Colonic mucosa (tissue), 4 donors: Measurements from ENCODE around the gene STK24. TPM values are rescaled to one million over a fixed set of nuclear protein-coding genes. Genes with fewer than 3 reads are reported as not detected.

Experiments
- DNase-seq: peaks from one replicate; pipeline ENCODE4 v3.0.0-alpha.2; 2020
- H3K27ac ChIP-seq: fragments of 200-600 bp; one replicate; pipeline ENCODE4 v1.8.0; 2021
- H3K27me3 ChIP-seq: fragments of 200-600 bp; one replicate; pipeline ENCODE4 v1.8.0; 2021
- H3K36me3 ChIP-seq: fragments of 200-600 bp; one replicate; pipeline ENCODE4 v1.8.0; 2021
- H3K4me1 ChIP-seq: fragments of 200-600 bp; one replicate; pipeline ENCODE4 v1.8.0; 2021; ENCODE audit warnings: mild to moderate bottlenecking
- H3K4me3 ChIP-seq: fragments of 200-600 bp; one replicate; pipeline ENCODE4 v1.8.0; 2021
- H3K9ac ChIP-seq, 2 donors: one replicate each; pipeline ENCODE4 v1.7.0; 2013; ENCODE audit warnings: control low read depth in 2 of 2, low read depth in 2 of 2, low read length in 2 of 2
- H3K9me3 ChIP-seq: fragments of 200-600 bp; one replicate; pipeline ENCODE4 v1.8.0; 2021
- intact Hi-C: fragments of 100-400 bp; cut with DNase I; formaldehyde crosslinking; loops from one replicate; pipeline ENCODE4 v1.14.1; 2022
- total RNA-seq, 2 donors: library from RNA; stranded (reverse); fragmentation: NEBNext Ultra II Directional in 1 of 2; extraction: Animal tissue kit (Norgen Biotek cat#: 25700) in 1 of 2; gene quantifications; one replicate each; pipeline ENCODE4 v1.2.1, GENCODE V29; 2021
- TF ChIP-seq, protein P1 (sequence below): fragments of 200-600 bp; IDR thresholded peaks from one replicate; pipeline ENCODE4 v1.8.0; 2022; ENCODE audit warnings: antibody characterized with exemption, mild to moderate bottlenecking
- donor health status: healthy.
- donor health status: DM: no; HTN: no; CAD: no.
- donor health status: DM: no; HTN: no; CAD: no.

STK24 gene
- total RNA-seq, 2 donors from 2014 or later, result 160 to 206 TPM

DNA sequence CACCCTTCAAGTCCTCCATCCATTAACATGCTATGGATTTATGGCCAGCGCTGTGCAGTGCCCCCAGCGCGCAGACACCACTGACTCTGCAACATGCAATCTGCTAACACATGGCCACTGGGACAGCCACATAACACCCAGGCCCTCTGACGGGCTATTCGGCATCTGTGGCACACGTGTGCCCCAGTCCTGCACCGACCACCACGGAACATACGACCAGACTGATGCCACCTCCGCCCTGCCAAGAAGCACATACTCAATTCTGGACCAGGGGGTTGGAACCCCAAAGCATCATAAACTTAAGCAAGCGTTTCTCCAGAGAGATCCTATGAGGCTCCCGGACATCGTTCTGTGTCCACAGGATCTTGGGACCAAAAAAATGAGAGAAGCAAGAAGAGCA lies 9.8 kb downstream of the STK24 start:
- intact Hi-C loops, result loop anchor here (5.0 kb wide), 2 partner anchors 85 kb away; no protein-coding TSS in a partner anchor
- H3K27ac ChIP-seq, result peak overlapping the region; percentile 92

DNA sequence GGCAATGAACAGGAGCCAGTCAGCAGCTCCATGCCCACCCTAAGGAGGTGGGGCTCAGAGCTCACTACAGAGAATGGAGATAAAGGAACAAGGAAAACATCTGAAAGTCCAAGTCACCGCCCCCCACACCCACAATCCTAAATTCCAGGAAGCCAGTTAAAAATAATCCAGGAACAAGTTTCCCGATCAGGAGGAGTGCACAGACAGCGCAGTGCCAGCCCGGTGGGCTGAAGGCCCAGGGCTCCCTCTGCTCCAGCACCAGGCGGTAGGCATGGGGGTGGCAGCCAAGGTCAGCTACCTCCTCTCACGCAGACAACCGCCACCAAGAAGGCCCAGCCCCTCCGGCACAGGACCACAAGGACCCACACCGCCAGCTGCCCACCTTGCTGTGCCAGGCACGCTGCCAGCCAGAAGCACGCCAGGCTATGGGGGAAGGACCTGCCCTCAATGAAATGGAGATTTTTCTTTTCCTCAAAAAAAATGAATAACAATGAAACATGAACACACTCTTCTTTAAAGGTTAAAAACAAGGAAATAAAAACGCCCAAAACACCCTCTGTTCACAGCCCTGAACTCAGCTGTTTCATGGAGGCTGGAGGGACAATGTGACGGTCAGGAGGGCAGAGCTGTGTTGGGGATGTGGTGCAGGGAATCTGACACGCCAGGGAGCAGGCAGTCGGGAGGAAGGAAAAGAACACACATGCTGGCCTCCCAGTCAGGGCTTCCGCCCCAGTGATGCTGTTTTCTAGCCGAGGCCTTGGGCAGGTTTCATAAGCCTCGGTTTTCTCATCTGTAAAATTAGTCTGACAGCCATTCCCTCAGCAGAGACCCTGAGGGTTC lies 11.0 kb downstream of the STK24 start:
- TF ChIP-seq, protein P1, sequence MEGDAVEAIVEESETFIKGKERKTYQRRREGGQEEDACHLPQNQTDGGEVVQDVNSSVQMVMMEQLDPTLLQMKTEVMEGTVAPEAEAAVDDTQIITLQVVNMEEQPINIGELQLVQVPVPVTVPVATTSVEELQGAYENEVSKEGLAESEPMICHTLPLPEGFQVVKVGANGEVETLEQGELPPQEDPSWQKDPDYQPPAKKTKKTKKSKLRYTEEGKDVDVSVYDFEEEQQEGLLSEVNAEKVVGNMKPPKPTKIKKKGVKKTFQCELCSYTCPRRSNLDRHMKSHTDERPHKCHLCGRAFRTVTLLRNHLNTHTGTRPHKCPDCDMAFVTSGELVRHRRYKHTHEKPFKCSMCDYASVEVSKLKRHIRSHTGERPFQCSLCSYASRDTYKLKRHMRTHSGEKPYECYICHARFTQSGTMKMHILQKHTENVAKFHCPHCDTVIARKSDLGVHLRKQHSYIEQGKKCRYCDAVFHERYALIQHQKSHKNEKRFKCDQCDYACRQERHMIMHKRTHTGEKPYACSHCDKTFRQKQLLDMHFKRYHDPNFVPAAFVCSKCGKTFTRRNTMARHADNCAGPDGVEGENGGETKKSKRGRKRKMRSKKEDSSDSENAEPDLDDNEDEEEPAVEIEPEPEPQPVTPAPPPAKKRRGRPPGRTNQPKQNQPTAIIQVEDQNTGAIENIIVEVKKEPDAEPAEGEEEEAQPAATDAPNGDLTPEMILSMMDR, result no peak
- Histone ChIP-seq H3K9me3 (no peaks in the 10 kb centered on the region), H3K9ac (peak overlapping the region; percentile 79 to 92), H3K4me1 (peaks cover 26% of the 10 kb centered on the region), H3K27ac (peak overlapping the region; percentile 92), H3K4me3 (peak overlapping the region; percentile 16), H3K36me3 (no peaks in the 10 kb centered on the region), H3K27me3 (no peaks in the 10 kb centered on the region)
- intact Hi-C loops, result loop anchor here (5.0 kb wide), 2 partner anchors 84 to 86 kb away; no protein-coding TSS in a partner anchor
- DNase-seq, result peak; percentile 88

More for the DNA sequence above, 9.8 kb downstream of the STK24 start:
- H3K9ac ChIP-seq, result no peak overlapping the region
- peaks cover 32% of the 10 kb centered on the region for H3K4me1 ChIP-seq
- TF ChIP-seq, protein P1, result no peak
- no peak for DNase-seq
- no peak overlapping the region for H3K4me3 ChIP-seq
- H3K36me3 ChIP-seq, result no peaks in the 10 kb centered on the region
- H3K9me3 ChIP-seq, result no peaks in the 10 kb centered on the region
- H3K27me3 ChIP-seq, result no peaks in the 10 kb centered on the region

DNA sequence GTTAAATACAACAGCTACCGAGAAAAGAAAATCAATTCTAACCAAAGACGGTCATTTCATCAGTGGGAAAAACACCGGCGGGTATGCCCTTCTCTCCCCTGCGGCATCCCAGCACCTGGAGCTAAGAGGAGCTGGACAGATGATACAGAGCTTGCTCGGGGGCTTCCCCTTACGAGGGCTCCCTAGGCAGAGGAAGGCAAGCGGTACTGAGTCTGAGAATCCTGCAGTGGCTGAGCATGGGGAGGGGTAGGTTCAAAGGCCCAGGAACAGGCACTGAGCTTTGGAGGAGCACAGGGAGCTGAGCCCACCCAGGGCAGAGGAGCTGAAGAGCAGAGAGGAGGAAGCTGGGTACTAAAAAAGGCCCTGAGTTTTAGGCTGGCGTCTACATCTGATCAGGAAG lies 12.7 kb downstream of the STK24 start:
- intact Hi-C loops, result no loop called here
- Histone ChIP-seq H3K36me3 (no peaks in the 10 kb centered on the region), H3K27ac (peak overlapping the region; percentile 32), H3K4me3 (no peak overlapping the region), H3K4me1 (peaks cover 26% of the 10 kb centered on the region), H3K9me3 (no peaks in the 10 kb centered on the region), H3K27me3 (no peaks in the 10 kb centered on the region), H3K9ac (peak overlapping the region in 1 of 2 donors; percentile 49)
- DNase-seq, result no peak
- TF ChIP-seq, protein P1, result no peak

DNA sequence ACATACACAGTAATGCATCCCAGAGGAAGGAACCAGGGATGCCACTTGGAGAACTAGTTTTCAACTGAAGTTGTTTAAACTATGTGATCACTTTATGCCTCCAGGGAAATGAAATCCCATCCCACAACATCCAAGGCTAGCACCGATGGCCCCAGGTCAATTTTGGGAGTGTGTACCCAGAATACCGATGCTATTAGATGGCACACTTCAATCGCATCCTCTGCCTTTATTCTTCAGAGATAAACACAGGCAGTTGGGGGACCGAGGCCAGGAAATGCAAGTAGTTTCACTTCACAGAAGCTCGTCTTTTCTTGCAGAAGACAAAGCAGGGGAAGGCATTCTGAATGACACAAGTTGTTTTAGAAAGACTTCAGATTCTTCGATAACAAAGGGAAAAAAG lies 13.8 kb downstream of the STK24 start:
- peak overlapping the region; percentile 41 for H3K27ac ChIP-seq
- H3K9ac ChIP-seq, result peak overlapping the region in 1 of 2 donors; percentile 14
- H3K4me3 ChIP-seq, result no peak overlapping the region
- H3K27me3 ChIP-seq, result no peaks in the 10 kb centered on the region
- H3K9me3 ChIP-seq, result no peaks in the 10 kb centered on the region
- TF ChIP-seq, protein P1, result no peak
- intact Hi-C loops, result no loop called here
- H3K4me1 ChIP-seq, result peaks cover 33% of the 10 kb centered on the region
- no peaks in the 10 kb centered on the region for H3K36me3 ChIP-seq
- no peak for DNase-seq

DNA sequence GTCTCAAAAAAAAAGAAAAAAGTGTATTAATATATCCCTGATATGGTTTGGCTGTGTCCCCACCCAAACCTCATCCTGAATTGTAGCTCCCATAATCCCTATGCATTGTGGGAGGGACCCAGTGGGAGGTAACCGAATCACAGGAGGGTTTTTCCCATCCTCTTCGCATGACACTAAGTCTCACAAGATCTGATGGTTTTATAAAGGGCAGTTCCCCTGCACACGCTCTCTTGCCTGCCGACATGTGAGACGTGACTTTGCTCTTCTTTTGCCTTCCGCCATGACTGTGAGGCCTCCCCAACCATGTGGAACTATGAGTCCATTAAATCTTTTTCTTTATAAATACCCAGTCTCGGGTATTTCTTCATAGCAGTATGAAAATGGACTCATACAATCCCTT lies 17.7 kb downstream of the STK24 start:
- intact Hi-C loops, result no loop called here
- H3K36me3 ChIP-seq, result no peaks in the 10 kb centered on the region
- no peak overlapping the region for H3K9ac ChIP-seq
- no peak overlapping the region for H3K27ac ChIP-seq
- DNase-seq, result no peak
- peaks cover 17% of the 10 kb centered on the region for H3K4me1 ChIP-seq
- TF ChIP-seq, protein P1, result no peak
- no peaks in the 10 kb centered on the region for H3K27me3 ChIP-seq
- H3K9me3 ChIP-seq, result no peaks in the 10 kb centered on the region
- H3K4me3 ChIP-seq, result no peak overlapping the region
